Gastroesophageal sphincter (tissue), 3 donors: ENCODE measurements around the gene TTBK2.
A peak's percentile ranks its signal among the peaks of the same experiment; 100 is the strongest.

Experiments
- CTCF ChIP-seq, 4 experiments: fragments of 200-600 bp in 2 of 4; fragments of 450-650 bp in 2 of 4; sonication (generic) in 1 of 4; IDR thresholded peaks; one replicate each; pipeline ENCODE4 v1.5.1; 2017 to 2019; ENCODE audit warnings: antibody characterized with exemption in 4 of 4, mild to moderate bottlenecking in 2 of 4, moderate library complexity in 2 of 4
- POLR2A ChIP-seq, 2 donors: fragments of 450-650 bp; IDR thresholded peaks; one replicate each; pipeline ENCODE4 v1.6.1; 2017; ENCODE audit warnings: antibody characterized with exemption in 2 of 2, mild to moderate bottlenecking in 2 of 2, moderate library complexity in 1 of 2

GRCh38 chr15:42737529-42738328 is 182.8 kb downstream of the TTBK2 start:
- peak in 1 of 4 experiments; percentile 25 for TF ChIP-seq CTCF (IDR thresholded peaks at IDR 0.05)
- no peak for TF ChIP-seq POLR2A (IDR thresholded peaks at IDR 0.05)
